B cell (primary cell): ENCODE measurements around the gene PAFAH1B2. TPM values are rescaled to one million over a fixed set of nuclear protein-coding genes. Genes with fewer than 3 reads are reported as not detected.

Experiments used
- ATAC-seq: fragments of 200-7000 bp; cut with Tn5 transposase; one replicate; pipeline ENCODE4 v1.10.0; 2021; ENCODE audit warnings: low read depth, mild to moderate bottlenecking, moderate number of reproducible peaks, moderate library complexity
- CTCF ChIA-PET: fragments of 350-600 bp; sonication (Branson Sonifier 250); formaldehyde crosslinking; loops from one replicate; lab custom pipeline; 2021; ENCODE audit warnings: antibody characterized with exemption, inconsistent platforms; lab: Charles Lee
- POLR2A ChIA-PET: fragments of 350-600 bp; sonication (Branson Sonifier 250); formaldehyde crosslinking; loops from one replicate; lab custom pipeline; 2021; ENCODE audit warnings: antibody characterized with exemption; lab: Charles Lee
- DNase-seq: peaks from one replicate; pipeline ENCODE4 v3.0.0; 2013
- H2AFZ ChIP-seq: 2 replicates; pipeline ENCODE4 v1.6.1; 2012; ENCODE audit warnings: mild to moderate bottlenecking, low read depth, low read length; ENCODE audit not compliant: insufficient read depth, poor library complexity, severe bottlenecking
- H3K27ac ChIP-seq, 2 donors: 1 replicate in 1 of 2; 2 replicates in 1 of 2; pipeline ENCODE4 v1.5.1; 2012 to 2013; ENCODE audit warnings: low read length in 2 of 2, mild to moderate bottlenecking in 2 of 2, moderate library complexity in 1 of 2
- H3K27me3 ChIP-seq, 4 experiments: fragments of 200-600 bp in 1 of 4; sonication (generic) in 1 of 4; replicated peaks in 1 of 4; 1 replicate in 2 of 4; 2 replicates in 2 of 4; pipeline versions ENCODE4 v1.6.1 to v1.7.0; 2013 to 2016; ENCODE audit warnings: low read length in 3 of 4, mild to moderate bottlenecking in 2 of 4, mixed read lengths in 1 of 4, moderate library complexity in 1 of 4; ENCODE audit not compliant: insufficient read depth in 4 of 4, control insufficient read depth in 3 of 4; ENCODE audit errors: control extremely low read depth in 1 of 4
- H3K36me3 ChIP-seq, 2 experiments: replicated peaks in 1 of 2; 1 replicate in 1 of 2; 2 replicates in 1 of 2; pipeline versions ENCODE4 v1.6.1 to v1.7.1; 2013; ENCODE audit warnings: low read length in 1 of 2; ENCODE audit not compliant: insufficient read depth in 2 of 2, control insufficient read depth in 1 of 2; ENCODE audit errors: control extremely low read depth in 1 of 2, extremely low read depth in 1 of 2
- H3K4me1 ChIP-seq, 2 donors: fragments of 200-600 bp in 1 of 2; sonication (generic) in 1 of 2; 1 replicate in 1 of 2; 2 replicates in 1 of 2; pipeline versions ENCODE4 v1.5.1 to v1.6.1; 2013 to 2017; ENCODE audit warnings: low read length in 2 of 2; ENCODE audit not compliant: control insufficient read depth in 2 of 2, insufficient read depth in 2 of 2
- H3K4me2 ChIP-seq: replicated peaks from 2 replicates; pipeline ENCODE3; 2012; ENCODE audit warnings: mild to moderate bottlenecking, low read depth, low read length; ENCODE audit not compliant: poor library complexity, severe bottlenecking
- H3K4me3 ChIP-seq, 5 experiments: fragments of 200-600 bp in 1 of 5; sonication (generic) in 1 of 5; 1 replicate in 3 of 5; 2 replicates in 2 of 5; pipeline versions ENCODE4 v1.5.1 to v1.7.0; 2011 to 2016; ENCODE audit warnings: low read length in 4 of 5, mild to moderate bottlenecking in 4 of 5, low read depth in 2 of 5, control low read depth in 1 of 5, moderate library complexity in 1 of 5; ENCODE audit not compliant: insufficient read depth in 1 of 5; ENCODE audit errors: control extremely low read depth in 1 of 5, extremely low read depth in 1 of 5
- H3K79me2 ChIP-seq: fragments of 200-600 bp; sonication (generic); one replicate; pipeline ENCODE4 v1.6.0; 2016; ENCODE audit warnings: low read length; ENCODE audit not compliant: control insufficient read depth, insufficient read depth
- H3K9ac ChIP-seq: fragments of 200-600 bp; sonication (generic); 2 replicates; pipeline ENCODE4 v1.6.1; 2017; ENCODE audit warnings: mild to moderate bottlenecking, low read length, moderate library complexity
- H3K9me3 ChIP-seq, 3 donors: one replicate each; pipeline versions ENCODE4 v1.6.1 to v1.7.1; 2013; ENCODE audit warnings: low read length in 2 of 3; ENCODE audit not compliant: control insufficient read depth in 2 of 3, insufficient read depth in 1 of 3; ENCODE audit errors: control extremely low read depth in 1 of 3
- H4K20me1 ChIP-seq: 2 replicates; pipeline ENCODE4 v1.6.0; 2012; ENCODE audit warnings: mild to moderate bottlenecking, low read length; ENCODE audit not compliant: insufficient read depth, control insufficient read depth, poor library complexity, severe bottlenecking
- H3K27ac Mint-ChIP-seq: one replicate; pipeline ENCODE4 v1.8.0; 2021; ENCODE audit warnings: mixed read lengths
- H3K27me3 Mint-ChIP-seq: one replicate; pipeline ENCODE4 v1.8.0; 2021; ENCODE audit warnings: mixed read lengths
- H3K4me1 Mint-ChIP-seq: one replicate; pipeline ENCODE4 v1.8.0; 2021; ENCODE audit warnings: mixed read lengths
- H3K4me3 Mint-ChIP-seq: one replicate; pipeline ENCODE4 v1.8.0; 2021; ENCODE audit warnings: mixed read lengths
- H3K9me3 Mint-ChIP-seq: one replicate; pipeline ENCODE4 v1.8.0; 2022; ENCODE audit warnings: mixed read lengths; ENCODE audit not compliant: insufficient read depth
- CTCF ChIP-seq: fragments of 200-600 bp; IDR thresholded peaks from one replicate; pipeline ENCODE4 v1.8.0; 2022; ENCODE audit warnings: antibody characterized with exemption, mild to moderate bottlenecking
- EZH2 ChIP-seq: IDR thresholded peaks from 2 replicates; pipeline ENCODE4 v1.6.1; 2012; ENCODE audit warnings: borderline replicate concordance, low read depth, mild to moderate bottlenecking, moderate library complexity, low read length; ENCODE audit not compliant: insufficient read depth, poor library complexity, severe bottlenecking
- WGBS: methylation state at CpG from one replicate; pipeline ENCODE4 v1.1.5; 2013; ENCODE audit warnings: missing lambda C conversion rate; ENCODE audit not compliant: insufficient coverage; 5-methylcytosine and 5-hydroxymethylcytosine counted together
- intact Hi-C: fragments of 100-400 bp; cut with micrococcal nuclease; formaldehyde crosslinking; loops from one replicate; pipeline ENCODE4 v1.10.0; 2022
- polyA plus RNA-seq: library from polyadenylated mRNA; depleted of rRNA; stranded (reverse); fragments of >200 nt; gene quantifications from 2 replicates; pipeline ENCODE4 v1.2.3, GENCODE V29; 2012
- total RNA-seq, 2 donors: library from RNA; stranded (reverse); fragments of 120-200 nt in 1 of 2; gene quantifications; 1 replicate in 1 of 2; 2 replicates in 1 of 2; pipeline versions ENCODE4 v1.2.3 to v1.2.4, GENCODE V29; 2013 to 2022

PAFAH1B2 gene
- total and polyA plus RNA-seq, 2 donors (not counting 1 experiment from before 2014, with no cell fraction given): 10.7 to 103 TPM

- Histone ChIP-seq H4K20me1 (peaks cover 30% of the 10 kb centered on the region), H3K4me2 (peak overlapping the region; percentile 84), H3K4me1 (peaks cover 55 to 64% of the 10 kb centered on the region in 2 donors), H3K27ac (peak overlapping the region; percentile 35 to 92), H3K9me3 (no peaks in the 10 kb centered on the region), H2AFZ (no peak overlapping the region), H3K79me2 (peaks cover 91% of the 10 kb centered on the region), H3K4me3 (peak overlapping the region; percentile 66 to 93 (median 78)), H3K36me3 (peaks cover 0 to 2% of the 10 kb centered on the region in 2 experiments), H3K27me3 (no peaks in the 10 kb centered on the region), H3K9ac (peak overlapping the region; percentile 86)
- TF ChIP-seq CTCF (no peak), EZH2 (no peak)
- WGBS: 16% methylated on average over 2 of the region's 6 CpGs
- Mint-ChIP-seq H3K27me3 (no peaks in the 10 kb centered on the region), H3K4me1 (peaks cover 75% of the 10 kb centered on the region), H3K9me3 (peaks cover 4% of the 10 kb centered on the region), H3K4me3 (peak overlapping the region; percentile 99), H3K27ac (peak overlapping the region; percentile 83)
- DNase-seq (peak; percentile 73), ATAC-seq (peak; percentile 16)
- intact Hi-C loops: loop anchor here (1.0 to 5.0 kb wide), 5 partner anchors 8 to 324 kb away; partner anchors contain the start of genes BUD13, PAFAH1B2, PCSK7 and RNF214
- ChIA-PET POLR2A (interaction anchor here (0.5 to 1.0 kb wide), 3 partner anchors 10 to 915 kb away, joined by 3 to 8 read pairs (median 3); no protein-coding TSS in a partner anchor), CTCF (interaction anchor here (1.0 to 4.5 kb wide), 8 partner anchors 10 to 217 kb away, joined by 3 to 59 read pairs (median 5); no protein-coding TSS in a partner anchor)
Measured at GRCh38 chr11:117096201-117096991, 47.7 kb upstream of the PAFAH1B2 start.
